ENCODE data around the gene TYMP. TPM values are rescaled to one million over a fixed set of nuclear protein-coding genes. Genes with fewer than 3 reads are reported as not detected.

Gene TYMP
- total RNA-seq, 4 donors from 2014 or later, result 86.0 to 281 (median 137) TPM

GRCh38 chr22:50488886-50489285, 40.9 kb downstream of the TYMP start:
- H3K4me1 ChIP-seq, result peaks cover 0 to 8% (median 0%) of the 10 kb centered on the region in 3 donors
- intact Hi-C loops (cut with DNase I), result loop anchor here (5.0 kb wide), 1 partner anchor 117 kb away; no protein-coding TSS in a partner anchor
- no peak overlapping the region for H3K4me3 ChIP-seq
- no peaks in the 10 kb centered on the region for H3K36me3 ChIP-seq
- H3K27me3 ChIP-seq, result peaks cover 0 to 61% (median 0%) of the 10 kb centered on the region in 4 donors
- no peak for DNase-seq
- WGBS, 2 donors, result 83 to 96% methylated on average over 7 to 15 of the region's 19 CpGs
- no peaks in the 10 kb centered on the region for H3K9me3 ChIP-seq
- no peak overlapping the region for H3K27ac ChIP-seq
- TF ChIP-seq POLR2A (IDR thresholded peaks at IDR 0.05) (no peak), CTCF (IDR thresholded peaks at IDR 0.05) (no peak)

GRCh38 chr22:50488006-50488677, 41.7 kb downstream of the TYMP start:
- Histone ChIP-seq H3K36me3 (no peaks in the 10 kb centered on the region), H3K4me3 (no peak overlapping the region), H3K4me1 (peaks cover 0 to 8% (median 0%) of the 10 kb centered on the region in 3 donors), H3K9me3 (no peaks in the 10 kb centered on the region), H3K27me3 (peaks cover 0 to 68% (median 0%) of the 10 kb centered on the region in 4 donors), H3K27ac (no peak overlapping the region)
- TF ChIP-seq CTCF (IDR thresholded peaks at IDR 0.05) (no peak), POLR2A (IDR thresholded peaks at IDR 0.05) (no peak)
- 60% methylated on average over 3 of the region's 18 CpGs; no CpG with 5 or more reads in 1 of the 2 donors for WGBS, 2 donors
- no peak for DNase-seq
- intact Hi-C loops (cut with DNase I), result loop anchor here (5.0 kb wide), 1 partner anchor 116 kb away; no protein-coding TSS in a partner anchor

DNA sequence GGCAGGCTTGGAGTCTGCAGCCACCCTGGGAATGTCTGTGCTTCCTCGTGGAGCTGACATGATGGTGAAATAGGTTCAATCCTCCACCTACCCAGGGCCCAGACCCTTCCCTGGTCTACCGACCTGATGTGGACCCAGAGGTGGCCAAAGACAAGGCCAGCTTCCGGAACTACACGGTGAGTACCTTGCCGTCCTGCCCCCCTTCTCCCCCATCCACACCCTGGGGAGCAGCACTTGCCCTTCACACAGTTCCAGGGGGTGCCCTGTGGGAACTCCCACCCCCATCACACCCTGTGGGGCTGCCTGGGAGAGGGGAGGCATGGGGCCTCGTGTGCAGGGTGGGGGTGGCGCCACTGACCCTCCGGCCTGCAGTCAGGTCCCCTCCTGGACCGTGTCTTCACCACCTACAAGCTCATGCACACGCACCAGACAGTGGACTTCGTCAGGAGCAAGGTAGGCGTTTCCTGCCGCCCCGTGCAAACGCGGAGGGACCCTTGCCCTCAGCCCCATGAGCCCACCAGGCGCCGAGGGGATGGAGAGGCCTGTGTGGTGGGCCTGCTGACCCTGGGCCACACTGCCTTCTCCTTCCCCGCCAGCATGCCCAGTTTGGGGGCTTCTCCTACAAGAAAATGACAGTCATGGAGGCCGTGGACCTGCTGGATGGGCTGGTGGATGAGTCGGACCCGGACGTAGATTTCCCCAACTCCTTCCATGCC, 42.4 kb downstream of the TYMP start:
- Histone ChIP-seq H3K4me1 (peaks cover 0 to 10% (median 0%) of the 10 kb centered on the region in 3 donors), H3K9me3 (no peaks in the 10 kb centered on the region), H3K36me3 (no peaks in the 10 kb centered on the region), H3K27ac (no peak overlapping the region), H3K27me3 (peaks cover 0 to 75% (median 1%) of the 10 kb centered on the region in 4 donors), H3K4me3 (no peak overlapping the region)
- WGBS, 2 donors, result 45 to 90% methylated on average over 2 to 5 of the region's 23 CpGs
- no peak for DNase-seq
- intact Hi-C loops (cut with DNase I), result loop anchor here (5.0 kb wide), 1 partner anchor 115 kb away; no protein-coding TSS in a partner anchor
- no peak for TF ChIP-seq CTCF (IDR thresholded peaks at IDR 0.05)
- no peak for TF ChIP-seq POLR2A (IDR thresholded peaks at IDR 0.05)

DNA sequence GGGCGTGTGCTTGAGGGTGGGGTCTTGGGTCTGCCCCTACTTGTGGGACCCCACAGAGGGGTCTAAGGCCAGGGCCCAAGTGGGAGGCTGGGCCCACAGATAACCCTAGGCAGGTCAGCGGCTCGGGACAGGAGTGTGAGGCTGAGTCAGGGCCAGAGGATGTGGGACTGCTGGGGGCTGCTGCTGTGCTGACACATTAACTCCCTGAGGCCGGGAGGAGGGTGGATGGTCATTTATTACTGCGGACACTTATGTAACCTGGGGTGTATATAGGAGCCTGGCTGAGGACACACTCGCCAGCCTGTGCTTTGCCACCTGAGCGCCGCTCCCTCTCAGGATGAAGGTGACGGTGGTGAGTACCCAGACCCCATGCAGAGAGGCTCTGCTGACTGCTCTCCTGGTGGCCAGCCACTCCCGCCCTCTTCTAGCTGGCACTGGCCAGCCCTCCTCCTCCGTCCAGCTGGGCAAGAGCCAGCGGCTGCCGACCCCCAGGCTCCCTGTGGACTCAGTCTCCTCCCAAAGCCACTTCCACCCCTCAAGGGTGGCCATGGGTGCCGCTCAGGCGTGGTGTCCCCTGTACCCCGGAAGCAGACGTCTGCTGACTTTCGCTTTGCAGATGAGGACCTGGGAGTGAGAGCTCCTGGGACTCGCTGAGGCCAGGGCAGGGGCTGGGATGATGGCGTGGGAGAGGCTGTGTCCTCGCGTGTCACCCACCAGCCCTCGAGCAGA, 43.1 kb downstream of the TYMP start, which contains the start of gene MIOX:
Gene MIOX (plus strand): TSS at position 299 of the 729 bp plus-strand sequence. CDS start 39 bp downstream, at position 338.
- no peak for TF ChIP-seq POLR2A (IDR thresholded peaks at IDR 0.05)
- TF ChIP-seq CTCF (IDR thresholded peaks at IDR 0.05), result no peak
- no peaks in the 10 kb centered on the region for H3K9me3 ChIP-seq
- peaks cover 5 to 17% (median 7%) of the 10 kb centered on the region in 3 donors for H3K4me1 ChIP-seq
- no peak within 1 kb of the TSS for H3K4me3 ChIP-seq
- peaks cover 0 to 82% (median 3%) of the 10 kb centered on the region in 4 donors for H3K27me3 ChIP-seq
- whole genome bisulfite sequencing, 2 donors, result 52 to 83% methylated on average over 7 to 9 of the region's 23 CpGs
- DNase-seq, result no peak
- intact Hi-C loops (cut with DNase I), result loop anchor here (5.0 kb wide), 1 partner anchor 114 kb away; no protein-coding TSS in a partner anchor
- no peaks in the 10 kb centered on the region for H3K36me3 ChIP-seq
- no peak within 1 kb of the TSS for H3K27ac ChIP-seq

All from esophagus squamous epithelium (tissue), 5 donors.